ENCODE results near the gene USO1.
"Not testable (repeated sequence)": the region's sequence is repeated elsewhere in the genome, so short reads cannot be mapped to it uniquely, and the experiment has no call there.

The USO1 gene

DNA sequence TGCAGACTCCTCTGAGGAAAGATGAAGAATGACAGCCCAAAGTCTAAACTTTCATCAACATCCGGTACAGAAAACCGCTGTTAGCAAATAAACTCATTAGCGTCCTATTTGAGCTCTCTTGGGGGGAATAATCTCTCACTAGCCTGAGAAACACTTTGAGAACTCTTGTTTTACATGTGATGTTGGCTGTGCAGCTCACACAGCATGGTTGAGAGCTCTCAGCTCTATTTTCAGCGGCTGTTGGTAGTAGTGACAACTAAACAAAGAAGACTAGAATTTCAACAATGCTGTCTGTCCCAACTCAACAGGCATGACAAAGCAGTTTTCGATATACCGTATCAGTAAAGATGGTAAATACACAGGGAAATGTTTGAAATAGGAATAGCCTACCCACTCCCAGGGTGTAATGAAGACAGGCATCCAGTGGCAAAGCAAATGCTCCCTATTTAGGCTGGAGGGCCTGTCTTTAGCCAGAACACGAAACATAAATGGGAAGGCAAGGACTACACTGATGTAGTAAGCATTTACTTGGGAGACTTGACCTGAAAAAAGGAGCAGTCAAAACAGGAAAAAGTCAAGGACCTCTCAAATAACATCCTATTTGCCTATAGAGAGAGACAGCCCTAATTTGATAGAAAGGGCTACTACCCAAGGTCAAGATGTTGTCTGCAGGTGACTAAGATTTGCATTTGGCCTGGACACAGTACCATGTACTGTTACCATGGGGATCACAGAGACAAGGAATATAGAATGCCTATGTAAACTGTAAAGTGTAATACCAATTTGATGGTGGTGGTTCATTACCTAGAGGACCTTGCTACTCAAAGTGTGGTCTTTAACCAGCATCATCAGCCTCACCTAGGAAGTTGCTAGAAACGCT is 117.5 kb downstream of the USO1 start:
- H3K4me1 ChIP-seq (ENCODE audit: control insufficient read depth, insufficient read depth, low read length, unreplicated experiment), result peaks cover 23% of the 10 kb centered on the region
- H2AFZ ChIP-seq (ENCODE audit: low read length, unreplicated experiment), result no peak overlapping the region
- H3K79me2 ChIP-seq (ENCODE audit: control insufficient read depth, insufficient read depth, low read length, unreplicated experiment), result no peaks in the 10 kb centered on the region
- H3K4me3 ChIP-seq (ENCODE audit: low read depth, low read length), result no peak overlapping the region
- H3K27ac ChIP-seq (ENCODE audit: low read depth, low read length), result no peak overlapping the region
- H3K36me3 ChIP-seq (ENCODE audit: insufficient read depth, low read length), result no peaks in the 10 kb centered on the region
- no peaks in the 10 kb centered on the region for H3K27me3 ChIP-seq (ENCODE audit: insufficient read depth, low read length)

- Histone ChIP-seq H3K4me1 (ENCODE audit: control insufficient read depth, insufficient read depth, low read length, unreplicated experiment) (peaks cover 30% of the 10 kb centered on the region), H3K27ac (ENCODE audit: low read depth, low read length) (peak overlapping the region; percentile 87), H3K36me3 (ENCODE audit: insufficient read depth, low read length) (no peaks in the 10 kb centered on the region), H3K79me2 (ENCODE audit: control insufficient read depth, insufficient read depth, low read length, unreplicated experiment) (no peaks in the 10 kb centered on the region), H2AFZ (ENCODE audit: low read length, unreplicated experiment) (no peak overlapping the region), H3K4me3 (ENCODE audit: low read depth, low read length) (no peak overlapping the region), H3K27me3 (ENCODE audit: insufficient read depth, low read length) (no peaks in the 10 kb centered on the region)
Observed at GRCh38 chr4:75843596-75843995, 119.2 kb downstream of the USO1 start.

- Histone ChIP-seq H3K4me3 (ENCODE audit: low read depth, low read length) (no peak overlapping the region), H3K79me2 (ENCODE audit: control insufficient read depth, insufficient read depth, low read length, unreplicated experiment) (no peaks in the 10 kb centered on the region), H3K27me3 (ENCODE audit: insufficient read depth, low read length) (no peaks in the 10 kb centered on the region), H3K36me3 (ENCODE audit: insufficient read depth, low read length) (no peaks in the 10 kb centered on the region), H2AFZ (ENCODE audit: low read length, unreplicated experiment) (peak overlapping the region; percentile 5), H3K27ac (ENCODE audit: low read depth, low read length) (peak overlapping the region; percentile 87), H3K4me1 (ENCODE audit: control insufficient read depth, insufficient read depth, low read length, unreplicated experiment) (peaks cover 33% of the 10 kb centered on the region)
Observed at GRCh38 chr4:75844151-75844662, 119.8 kb downstream of the USO1 start.

- no peaks in the 10 kb centered on the region for H3K27me3 ChIP-seq (ENCODE audit: insufficient read depth, low read length)
Observed at GRCh38 chr4:75845992-75846391, 121.6 kb downstream of the USO1 start.

DNA sequence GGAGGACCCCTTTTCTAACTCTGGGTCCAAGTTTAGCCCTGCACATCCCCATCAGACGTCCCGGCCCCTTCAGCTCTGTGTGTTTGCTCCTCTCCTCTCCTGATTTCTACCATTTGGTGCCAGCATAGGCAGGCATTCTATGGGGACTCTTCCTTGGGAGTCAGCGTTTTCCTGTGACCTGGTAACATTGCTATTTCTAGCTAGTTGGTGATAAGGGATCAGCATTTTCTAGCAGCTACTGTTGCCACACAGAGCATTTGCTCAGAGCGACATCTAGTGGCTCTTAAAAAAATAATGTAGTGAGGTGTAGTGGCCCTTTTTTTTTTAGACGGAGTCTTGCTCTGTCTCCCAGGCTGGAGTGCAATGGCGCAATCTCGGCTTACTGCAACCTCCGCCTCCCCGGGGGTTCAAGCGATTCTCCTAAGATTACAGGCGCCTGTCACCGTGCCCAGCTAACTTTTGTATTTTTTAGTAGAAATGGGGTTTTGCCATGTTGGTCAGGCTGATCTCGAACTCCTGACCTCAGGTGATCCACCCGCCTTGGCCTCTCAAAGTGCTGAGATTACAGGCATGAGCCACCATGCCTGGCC is 123.9 kb downstream of the USO1 start:
- peak overlapping the region; percentile 42 for H2AFZ ChIP-seq (ENCODE audit: low read length, unreplicated experiment)
- H3K27ac ChIP-seq (ENCODE audit: low read depth, low read length), result peak overlapping the region; percentile 45
- H3K36me3 ChIP-seq (ENCODE audit: insufficient read depth, low read length); H3K79me2 ChIP-seq (ENCODE audit: control insufficient read depth, insufficient read depth, low read length, unreplicated experiment); H3K4me3 ChIP-seq (ENCODE audit: low read depth, low read length); H3K27me3 ChIP-seq (ENCODE audit: insufficient read depth, low read length): not testable (repeated sequence)
- peaks cover 38% of the 10 kb centered on the region for H3K4me1 ChIP-seq (ENCODE audit: control insufficient read depth, insufficient read depth, low read length, unreplicated experiment)

More at GRCh38 chr4:75845992-75846391, 121.6 kb downstream of the USO1 start:
- Histone ChIP-seq H3K36me3 (ENCODE audit: insufficient read depth, low read length) (no peaks in the 10 kb centered on the region), H3K79me2 (ENCODE audit: control insufficient read depth, insufficient read depth, low read length, unreplicated experiment) (no peaks in the 10 kb centered on the region), H3K27ac (ENCODE audit: low read depth, low read length) (0 out of 2 replicates have a peak overlapping the region, but pooled peaks have one; percentile 3), H3K4me3 (ENCODE audit: low read depth, low read length) (no peak overlapping the region), H2AFZ (ENCODE audit: low read length, unreplicated experiment) (no peak overlapping the region), H3K4me1 (ENCODE audit: control insufficient read depth, insufficient read depth, low read length, unreplicated experiment) (peaks cover 38% of the 10 kb centered on the region)

- peak overlapping the region; percentile 20 for H2AFZ ChIP-seq (ENCODE audit: low read length, unreplicated experiment)
- no peaks in the 10 kb centered on the region for H3K27me3 ChIP-seq (ENCODE audit: insufficient read depth, low read length)
- H3K4me1 ChIP-seq (ENCODE audit: control insufficient read depth, insufficient read depth, low read length, unreplicated experiment), result peaks cover 33% of the 10 kb centered on the region
- peak overlapping the region; percentile 45 for H3K27ac ChIP-seq (ENCODE audit: low read depth, low read length)
- no peaks in the 10 kb centered on the region for H3K36me3 ChIP-seq (ENCODE audit: insufficient read depth, low read length)
- H3K79me2 ChIP-seq (ENCODE audit: control insufficient read depth, insufficient read depth, low read length, unreplicated experiment), result no peaks in the 10 kb centered on the region
- no peak overlapping the region for H3K4me3 ChIP-seq (ENCODE audit: low read depth, low read length)
Observed at GRCh38 chr4:75848891-75849290, 124.5 kb downstream of the USO1 start.

DNA sequence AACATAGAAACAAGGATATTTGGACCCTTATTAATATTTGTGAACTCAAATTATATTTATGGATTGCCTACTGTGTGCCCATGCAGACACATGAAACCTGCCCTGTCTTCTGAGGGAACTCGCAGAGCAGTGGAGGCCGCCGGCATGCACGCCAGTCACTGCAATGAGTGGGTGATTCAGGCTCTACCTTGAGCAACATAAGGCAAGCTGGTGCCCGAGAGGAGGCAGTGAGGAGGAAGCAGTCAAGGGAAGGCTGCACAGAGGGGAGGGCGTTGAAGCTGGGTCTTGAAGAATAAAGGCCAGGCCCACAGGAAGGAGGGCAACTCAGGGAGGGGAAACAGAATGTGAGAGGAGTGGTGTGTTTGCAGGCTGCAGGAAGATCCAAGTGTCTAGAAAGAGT is 125.1 kb downstream of the USO1 start:
- Histone ChIP-seq H2AFZ (ENCODE audit: low read length, unreplicated experiment) (no peak overlapping the region), H3K4me3 (ENCODE audit: low read depth, low read length) (no peak overlapping the region), H3K27ac (ENCODE audit: low read depth, low read length) (peak overlapping the region; percentile 45; the same call in 1 of the 2 replicates), H3K79me2 (ENCODE audit: control insufficient read depth, insufficient read depth, low read length, unreplicated experiment) (no peaks in the 10 kb centered on the region), H3K4me1 (ENCODE audit: control insufficient read depth, insufficient read depth, low read length, unreplicated experiment) (peaks cover 28% of the 10 kb centered on the region), H3K36me3 (ENCODE audit: insufficient read depth, low read length) (no peaks in the 10 kb centered on the region), H3K27me3 (ENCODE audit: insufficient read depth, low read length) (no peaks in the 10 kb centered on the region)

DNA sequence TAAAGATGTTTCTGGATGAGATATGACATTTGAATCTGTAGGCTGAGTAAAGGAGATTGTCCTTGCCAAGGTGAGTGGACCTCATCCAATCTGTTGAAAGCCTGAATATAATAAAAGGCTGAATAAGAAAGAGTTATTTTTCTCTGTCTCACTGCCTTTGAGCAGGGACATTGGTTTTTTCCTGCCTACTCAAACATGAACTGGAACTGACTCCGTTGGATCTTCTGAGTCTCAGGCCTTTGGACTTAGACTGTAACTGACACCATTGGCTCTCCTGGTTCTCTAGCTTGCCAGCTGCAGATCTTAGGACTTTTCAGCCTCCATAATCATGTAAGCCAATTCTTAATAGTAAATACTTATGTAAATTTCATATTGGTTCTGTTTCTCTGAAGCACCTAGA is 134.3 kb downstream of the USO1 start:
- H3K27ac ChIP-seq (ENCODE audit: low read depth, low read length), result no peak overlapping the region
- no peaks in the 10 kb centered on the region for H3K36me3 ChIP-seq (ENCODE audit: insufficient read depth, low read length)
- H2AFZ ChIP-seq (ENCODE audit: low read length, unreplicated experiment), result no peak overlapping the region
- H3K79me2 ChIP-seq (ENCODE audit: control insufficient read depth, insufficient read depth, low read length, unreplicated experiment), result no peaks in the 10 kb centered on the region
- H3K27me3 ChIP-seq (ENCODE audit: insufficient read depth, low read length), result peaks cover 5% of the 10 kb centered on the region; the same call in 1 of the 2 replicates
- H3K4me1 ChIP-seq (ENCODE audit: control insufficient read depth, insufficient read depth, low read length, unreplicated experiment), result no peaks in the 10 kb centered on the region
- no peak overlapping the region for H3K4me3 ChIP-seq (ENCODE audit: low read depth, low read length)

DNA sequence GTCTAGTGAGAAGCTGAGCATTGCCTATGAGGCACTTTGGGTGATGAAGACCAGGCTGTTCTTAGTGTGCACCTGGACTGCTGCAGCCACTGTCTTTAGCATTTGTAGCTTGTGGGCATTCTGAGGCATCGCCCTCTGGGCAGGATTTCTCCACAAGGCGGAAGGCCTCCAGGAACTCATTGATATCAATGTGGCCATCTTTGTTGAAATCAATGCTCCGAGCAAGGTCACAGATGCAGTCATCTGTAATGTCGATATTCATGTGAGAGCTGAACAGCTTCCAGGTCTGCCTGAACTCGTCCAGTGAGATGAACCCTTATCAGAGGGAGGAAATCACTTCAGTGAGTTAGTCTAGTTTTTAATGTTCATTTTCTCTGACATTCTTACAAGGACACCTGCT is 136.2 kb downstream of the USO1 start:
- Histone ChIP-seq H2AFZ (ENCODE audit: low read length, unreplicated experiment) (no peak overlapping the region), H3K27ac (ENCODE audit: low read depth, low read length) (no peak overlapping the region), H3K36me3 (ENCODE audit: insufficient read depth, low read length) (no peaks in the 10 kb centered on the region), H3K79me2 (ENCODE audit: control insufficient read depth, insufficient read depth, low read length, unreplicated experiment) (no peaks in the 10 kb centered on the region), H3K27me3 (ENCODE audit: insufficient read depth, low read length) (peaks cover 5% of the 10 kb centered on the region; the same call in 1 of the 2 replicates), H3K4me1 (ENCODE audit: control insufficient read depth, insufficient read depth, low read length, unreplicated experiment) (no peaks in the 10 kb centered on the region), H3K4me3 (ENCODE audit: low read depth, low read length) (no peak overlapping the region)
